GM12873 (cell line): ENCODE results near the gene HYDIN.

Source experiments
- TF ChIP-seq, protein P1 (sequence below): IDR thresholded peaks from 2 replicates; pipeline ENCODE4 v1.5.1; 2012; ENCODE audit warnings: low read depth, mild to moderate bottlenecking, moderate library complexity, low read length, control low read depth; ENCODE audit not compliant: insufficient read depth; ENCODE audit errors: missing control alignments

The HYDIN gene

GRCh38 chr16:70774261-70774660 is 456.3 kb downstream of the HYDIN start:
- TF ChIP-seq, protein P1, sequence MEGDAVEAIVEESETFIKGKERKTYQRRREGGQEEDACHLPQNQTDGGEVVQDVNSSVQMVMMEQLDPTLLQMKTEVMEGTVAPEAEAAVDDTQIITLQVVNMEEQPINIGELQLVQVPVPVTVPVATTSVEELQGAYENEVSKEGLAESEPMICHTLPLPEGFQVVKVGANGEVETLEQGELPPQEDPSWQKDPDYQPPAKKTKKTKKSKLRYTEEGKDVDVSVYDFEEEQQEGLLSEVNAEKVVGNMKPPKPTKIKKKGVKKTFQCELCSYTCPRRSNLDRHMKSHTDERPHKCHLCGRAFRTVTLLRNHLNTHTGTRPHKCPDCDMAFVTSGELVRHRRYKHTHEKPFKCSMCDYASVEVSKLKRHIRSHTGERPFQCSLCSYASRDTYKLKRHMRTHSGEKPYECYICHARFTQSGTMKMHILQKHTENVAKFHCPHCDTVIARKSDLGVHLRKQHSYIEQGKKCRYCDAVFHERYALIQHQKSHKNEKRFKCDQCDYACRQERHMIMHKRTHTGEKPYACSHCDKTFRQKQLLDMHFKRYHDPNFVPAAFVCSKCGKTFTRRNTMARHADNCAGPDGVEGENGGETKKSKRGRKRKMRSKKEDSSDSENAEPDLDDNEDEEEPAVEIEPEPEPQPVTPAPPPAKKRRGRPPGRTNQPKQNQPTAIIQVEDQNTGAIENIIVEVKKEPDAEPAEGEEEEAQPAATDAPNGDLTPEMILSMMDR: no peak

- TF ChIP-seq, protein P1: no peak
These were observed 458.0 kb downstream of the HYDIN start for GRCh38 chr16:70772493-70772892.

- TF ChIP-seq, protein P1: peak; percentile 94
These were observed 459.6 kb downstream of the HYDIN start for GRCh38 chr16:70770626-70771552.

GRCh38 chr16:70770291-70770625 is 460.3 kb downstream of the HYDIN start:
- TF ChIP-seq, protein P1: no peak

- TF ChIP-seq, protein P1: no peak
These were observed 460.8 kb downstream of the HYDIN start for GRCh38 chr16:70769761-70770160.

- TF ChIP-seq, protein P1: no peak
These were observed 461.4 kb downstream of the HYDIN start for GRCh38 chr16:70769131-70769530.

DNA sequence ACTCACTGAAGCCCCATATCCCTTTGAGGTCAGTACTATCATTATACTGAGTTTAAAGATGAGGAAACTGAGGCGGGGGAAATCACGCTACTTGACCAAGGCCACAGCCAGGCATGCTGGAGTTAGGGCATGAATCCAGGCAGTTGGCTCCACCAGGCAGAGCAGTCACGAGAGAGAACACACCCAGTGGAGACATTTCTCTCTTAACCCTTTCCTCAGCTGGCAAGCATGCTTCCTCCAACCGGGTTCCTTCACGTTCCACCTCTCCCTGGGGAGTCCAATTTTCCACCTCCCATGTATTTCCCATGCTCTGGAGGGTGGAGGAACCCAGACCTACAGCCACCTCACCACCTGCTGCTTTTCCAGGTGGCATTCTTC is 462.3 kb downstream of the HYDIN start:
- TF ChIP-seq, protein P1: no peak
